ENCODE results near the gene NEXN.
"Not testable (repeated sequence)": the region's sequence is repeated elsewhere in the genome, so short reads cannot be mapped to it uniquely, and the experiment has no call there.

Gene NEXN

GRCh38 chr1:77978969-77979876 lies 90.8 kb downstream of the NEXN start, which contains the start of gene FUBP1:
Gene FUBP1, minus strand, starts transcription at chr1:77979072. Its CDS starts 68 bp downstream, at chr1:77979004.
- H3K4me3 ChIP-seq (ENCODE audit: low read depth, low read length), result peak within 1 kb of the TSS; percentile 74
- peak; percentile 98 for DNase-seq (ENCODE audit: low read depth)
- peak; percentile 93 for TF ChIP-seq POLR2A (IDR thresholded peaks at IDR 0.05; ENCODE audit: extremely low read depth, insufficient read length)
- TF ChIP-seq MYC (IDR thresholded peaks at IDR 0.05; ENCODE audit: low read depth, low read length), result peak; percentile 7
- peak; percentile 58 for TF ChIP-seq MAX (IDR thresholded peaks at IDR 0.05; ENCODE audit: low read depth, low read length)
- peak; percentile 41 for TF ChIP-seq CTCF (IDR thresholded peaks at IDR 0.05; ENCODE audit: low read depth, low read length)

GRCh38 chr1:77983352-77983996 lies 95.0 kb downstream of the NEXN start:
- not testable (repeated sequence) for DNase-seq (ENCODE audit: low read depth)

GRCh38 chr1:77983997-77984355 lies 95.6 kb downstream of the NEXN start:
- TF ChIP-seq CTCF (IDR thresholded peaks at IDR 0.05; ENCODE audit: low read depth, low read length) (no peak), MYC (IDR thresholded peaks at IDR 0.05; ENCODE audit: low read depth, low read length) (no peak), POLR2A (IDR thresholded peaks at IDR 0.05; ENCODE audit: extremely low read depth, insufficient read length) (no peak), MAX (IDR thresholded peaks at IDR 0.05; ENCODE audit: low read depth, low read length) (no peak)
- H3K4me3 ChIP-seq (ENCODE audit: low read depth, low read length), result no peak overlapping the region
- DNase-seq (ENCODE audit: low read depth), result no peak

More at GRCh38 chr1:77983352-77983996, 95.0 kb downstream of the NEXN start:
- H3K4me3 ChIP-seq (ENCODE audit: low read depth, low read length), result not testable (repeated sequence)

GRCh38 chr1:77984629-77985028 lies 96.2 kb downstream of the NEXN start:
- no peak for TF ChIP-seq CTCF (IDR thresholded peaks at IDR 0.05; ENCODE audit: low read depth, low read length)
- no peak for DNase-seq (ENCODE audit: low read depth)
- no peak overlapping the region for H3K4me3 ChIP-seq (ENCODE audit: low read depth, low read length)

GRCh38 chr1:77986810-77987209 lies 98.4 kb downstream of the NEXN start:
- H3K4me3 ChIP-seq (ENCODE audit: low read depth, low read length), result no peak overlapping the region
- TF ChIP-seq CTCF (IDR thresholded peaks at IDR 0.05; ENCODE audit: low read depth, low read length) (no peak), MAX (IDR thresholded peaks at IDR 0.05; ENCODE audit: low read depth, low read length) (no peak)
- DNase-seq (ENCODE audit: low read depth), result peak; percentile 45

- TF ChIP-seq MAX (IDR thresholded peaks at IDR 0.05; ENCODE audit: low read depth, low read length), result no peak
- no peak for TF ChIP-seq POLR2A (IDR thresholded peaks at IDR 0.05; ENCODE audit: extremely low read depth, insufficient read length)
- TF ChIP-seq MYC (IDR thresholded peaks at IDR 0.05; ENCODE audit: low read depth, low read length), result no peak
- TF ChIP-seq CTCF (IDR thresholded peaks at IDR 0.05; ENCODE audit: low read depth, low read length), result no peak
- no peak for DNase-seq (ENCODE audit: low read depth)
- H3K4me3 ChIP-seq (ENCODE audit: low read depth, low read length), result no peak overlapping the region
Observed at GRCh38 chr1:77987919-77988318, 99.5 kb downstream of the NEXN start.
